HCT116 (cell line): ENCODE measurements around the gene NPR1. TPM values are rescaled to one million over a fixed set of nuclear protein-coding genes. Genes with fewer than 3 reads are reported as not detected.

Experiments
- ATAC-seq: fragments of 200-7000 bp; cut with Tn5 transposase; 2 replicates; pipeline ENCODE4 v1.9.1; 2020; ENCODE audit warnings: mild to moderate bottlenecking, moderate library complexity
- BruUV-seq: library from RNA; stranded (reverse); fragments of 400-500 nt; replicated peaks from 2 replicates; lab custom pipeline; 2021; lab: Mats Ljungman, UMichigan
- CTCF ChIA-PET: fragments of 300-600 bp; sonication (Branson Sonifier 250); formaldehyde crosslinking; loops from one replicate; lab custom pipeline; 2021; ENCODE audit warnings: antibody characterized with exemption; lab: Charles Lee
- POLR2A ChIA-PET: fragments of 300-600, 350-600 bp; sonication (Branson Sonifier 250); formaldehyde crosslinking; loops from one replicate; lab custom pipeline; 2021; ENCODE audit warnings: antibody characterized with exemption; lab: Charles Lee
- RAD21 ChIA-PET, 2 experiments: fragments of 300-600 bp; sonication (Branson Sonifier 250); formaldehyde crosslinking; loops; one replicate each; lab custom pipeline; 2023; ENCODE audit warnings: low total read pairs in 2 of 2; ENCODE audit not compliant: uncharacterized antibody in 2 of 2, unreplicated experiment in 2 of 2, low non-redundant PET in 1 of 2; lab: Charles Lee
- DNase-seq: peaks from one replicate; pipeline ENCODE4 v3.0.0-alpha.2; 2010; ENCODE audit warnings: low read depth, low spot score
- H2AFZ ChIP-seq: fragments of 200-600 bp; shearing (Covaris generic), sonication (generic); 2 replicates; pipeline ENCODE4 v1.6.1; 2017; ENCODE audit warnings: low read depth, mixed run types, mixed read lengths, antibody characterized with exemption, low read length; ENCODE audit not compliant: poor library complexity, severe bottlenecking
- H3K27ac ChIP-seq: 2 replicates; pipeline ENCODE4 v1.5.1; 2012; ENCODE audit warnings: low read depth, low read length
- H3K27me3 ChIP-seq: fragments of 200-600 bp; sonication (generic); 2 replicates; pipeline ENCODE4 v1.6.1; 2016; ENCODE audit warnings: mixed run types, low read length, mixed read lengths; ENCODE audit not compliant: insufficient read depth
- H3K36me3 ChIP-seq, 2 experiments: fragments of 200-500 bp in 1 of 2; fragments of 200-600 bp in 1 of 2; sonication (Bioruptor generic) in 1 of 2; sonication (generic) in 1 of 2; 2 replicates each; pipeline versions ENCODE4 v1.5.1 to v1.6.1; 2014 to 2016; ENCODE audit warnings: low read length in 2 of 2, inconsistent platforms in 1 of 2, mixed read lengths in 1 of 2, mixed run types in 1 of 2; ENCODE audit not compliant: insufficient read depth in 2 of 2, control insufficient read depth in 1 of 2
- H3K4me1 ChIP-seq, 2 experiments: fragments of 200-600 bp in 1 of 2; sonication (generic) in 1 of 2; 2 replicates each; pipeline versions ENCODE4 v1.5.1 to v1.6.1; 2012 to 2017; ENCODE audit warnings: low read length in 2 of 2, inconsistent platforms in 1 of 2, mild to moderate bottlenecking in 1 of 2, mixed read lengths in 1 of 2, mixed run types in 1 of 2, moderate library complexity in 1 of 2; ENCODE audit not compliant: insufficient read depth in 2 of 2, control insufficient read depth in 1 of 2
- H3K4me2 ChIP-seq: fragments of 200-600 bp; sonication (generic); 2 replicates; pipeline ENCODE4 v1.6.1; 2017; ENCODE audit warnings: mixed run types, low read length, mixed read lengths
- H3K4me3 ChIP-seq, 2 experiments: fragments of 200-600 bp in 1 of 2; sonication (generic) in 1 of 2; replicated peaks in 1 of 2; 2 replicates each; pipeline ENCODE4 v1.5.1; 2011 to 2016; ENCODE audit warnings: low read length in 2 of 2, control low read depth in 1 of 2, low read depth in 1 of 2, mild to moderate bottlenecking in 1 of 2, mixed read lengths in 1 of 2, mixed run types in 1 of 2
- H3K79me2 ChIP-seq: fragments of 200-600 bp; sonication (generic); 2 replicates; pipeline ENCODE4 v1.6.1; 2017; ENCODE audit warnings: mild to moderate bottlenecking, mixed run types, low read length, moderate library complexity, mixed read lengths; ENCODE audit not compliant: insufficient read depth
- H3K9ac ChIP-seq: fragments of 200-600 bp; sonication (generic); 2 replicates; pipeline ENCODE4 v1.6.1; 2016; ENCODE audit warnings: low read length, mixed read lengths
- H3K9me2 ChIP-seq: fragments of 200-600 bp; sonication (generic), shearing (Covaris generic); 2 replicates; pipeline ENCODE4 v1.6.1; 2017; ENCODE audit warnings: mixed run types, mild to moderate bottlenecking, moderate library complexity; ENCODE audit not compliant: insufficient read depth
- H3K9me3 ChIP-seq, 2 experiments: fragments of 200-500 bp in 1 of 2; fragments of 200-600 bp in 1 of 2; sonication (Bioruptor generic) in 1 of 2; sonication (generic) in 1 of 2; 2 replicates each; pipeline ENCODE4 v1.6.1; 2014 to 2017; ENCODE audit warnings: low read length in 2 of 2, mixed read lengths in 2 of 2, inconsistent platforms in 1 of 2, low read depth in 1 of 2, mild to moderate bottlenecking in 1 of 2, mixed run types in 1 of 2, moderate library complexity in 1 of 2; ENCODE audit not compliant: control insufficient read depth in 1 of 2, insufficient read depth in 1 of 2
- H4K20me1 ChIP-seq: fragments of 200-600 bp; sonication (generic), shearing (Covaris generic); 2 replicates; pipeline ENCODE4 v1.6.1; 2017; ENCODE audit warnings: mixed run types, mild to moderate bottlenecking, moderate library complexity; ENCODE audit not compliant: insufficient read depth
- ATF3 ChIP-seq: IDR thresholded peaks from 2 replicates; pipeline ENCODE4 v1.6.1; 2012
- CBX3 ChIP-seq: IDR thresholded peaks from 2 replicates; pipeline ENCODE4 v1.6.1; 2012; ENCODE audit warnings: low read depth
- EGR1 ChIP-seq: IDR thresholded peaks from 2 replicates; pipeline ENCODE4 v1.6.1; 2012; ENCODE audit warnings: low read depth
- ELF1 ChIP-seq: IDR thresholded peaks from 2 replicates; pipeline ENCODE4 v1.6.1; 2012; ENCODE audit warnings: low read depth, borderline replicate concordance
- EZH2phosphoT487 ChIP-seq: fragments of 200-600 bp; IDR thresholded peaks from 2 replicates; pipeline ENCODE4 v1.6.1; 2018; ENCODE audit warnings: antibody characterized with exemption, borderline replicate concordance
- MAX ChIP-seq: IDR thresholded peaks from 2 replicates; pipeline ENCODE4 v1.6.1; 2012
- POLR2A ChIP-seq: IDR thresholded peaks from 2 replicates; pipeline ENCODE4 v1.7.0; 2011; ENCODE audit warnings: borderline replicate concordance; ENCODE audit not compliant: insufficient read depth, insufficient read length; ENCODE audit errors: extremely low read depth
- POLR2AphosphoS5 ChIP-seq: IDR thresholded peaks from 2 replicates; pipeline ENCODE4 v1.6.1; 2011; ENCODE audit warnings: mild to moderate bottlenecking, low read depth, low read length, moderate library complexity
- RAD21 ChIP-seq: IDR thresholded peaks from 2 replicates; pipeline ENCODE4 v1.6.1; 2012; ENCODE audit warnings: low read depth, mild to moderate bottlenecking
- REST ChIP-seq: IDR thresholded peaks from 2 replicates; pipeline ENCODE4 v1.6.1; 2012; ENCODE audit warnings: low read depth
- SIN3A ChIP-seq: IDR thresholded peaks from 2 replicates; pipeline ENCODE4 v1.6.1; 2012; ENCODE audit warnings: low read depth
- SP1 ChIP-seq: IDR thresholded peaks from 2 replicates; pipeline ENCODE4 v1.6.1; 2012; ENCODE audit warnings: low read depth
- SRF ChIP-seq: IDR thresholded peaks from 2 replicates; pipeline ENCODE4 v1.6.1; 2012; ENCODE audit warnings: low read depth
- YY1 ChIP-seq: IDR thresholded peaks from 2 replicates; pipeline ENCODE4 v1.6.1; 2011; ENCODE audit warnings: low read length, low read depth, moderate library complexity, mild to moderate bottlenecking; ENCODE audit not compliant: insufficient replicate concordance; ENCODE audit errors: extremely low read depth
- ZBTB33 ChIP-seq: IDR thresholded peaks from 2 replicates; pipeline ENCODE4 v1.6.1; 2011; ENCODE audit warnings: mild to moderate bottlenecking, low read length, moderate library complexity; ENCODE audit not compliant: insufficient replicate concordance; ENCODE audit errors: extremely low read depth
- intact Hi-C: fragments of 100-400 bp; cut with micrococcal nuclease; formaldehyde crosslinking; loops from 2 replicates; pipeline ENCODE4 v1.10.0; 2022
- total RNA-seq: library from RNA; stranded (reverse); gene quantifications from one replicate; pipeline ENCODE4 v1.2.1, GENCODE V29; 2021; ENCODE audit not compliant: unreplicated experiment

The NPR1 gene
- total RNA-seq, 1 experiment from 2014 or later, result 0.07 TPM

GRCh38 chr1:153636312-153636711 is 42.2 kb upstream of the NPR1 start:
- Histone ChIP-seq H3K4me2 (0 out of 2 replicates have a peak overlapping the region, but pooled peaks have one; percentile 78), H3K4me3 (no peak overlapping the region)

More at GRCh38 chr1:153636312-153636711, 42.2 kb upstream of the NPR1 start:
- CTCF ChIA-PET, result no interaction called here
- RAD21 ChIA-PET, result no interaction called here
- H2AFZ ChIP-seq, result no peak overlapping the region
- no peaks in the 10 kb centered on the region for H3K9me3 ChIP-seq
- H3K4me1 ChIP-seq, result peaks cover 9 to 20% of the 10 kb centered on the region in 2 experiments
- H3K27me3 ChIP-seq, result no peaks in the 10 kb centered on the region
- H3K27ac ChIP-seq, result no peak overlapping the region
- H3K9ac ChIP-seq, result no peak overlapping the region
- POLR2A ChIA-PET, result no interaction called here
- peaks cover 75% of the 10 kb centered on the region for H3K79me2 ChIP-seq
- H4K20me1 ChIP-seq, result peaks cover 4% of the 10 kb centered on the region; the same call in 1 of the 2 replicates
- TF ChIP-seq SRF (no peak), EZH2phosphoT487 (no peak), RAD21 (no peak), CBX3 (no peak), YY1 (no peak), MAX (no peak), EGR1 (no peak), POLR2A (no peak), REST (no peak), ZBTB33 (no peak), ELF1 (no peak), POLR2AphosphoS5 (no peak), SIN3A (no peak), ATF3 (no peak), SP1 (no peak)
- TF ChIP-seq, all 23 proteins: peak for 0
- no peak for DNase-seq
- H3K36me3 ChIP-seq, result peaks cover 43 to 55% of the 10 kb centered on the region in 2 experiments
- no TSS peak for BruUV-seq
- intact Hi-C loops, result no loop called here
- no peak for ATAC-seq
- H3K9me2 ChIP-seq, result no peaks in the 10 kb centered on the region
